Measurements from ENCODE around the gene THSD7A.

- no peak for TF ChIP-seq BCLAF1 (IDR thresholded peaks at IDR 0.05)
- TF ChIP-seq SRF (IDR thresholded peaks at IDR 0.05; ENCODE audit: low read depth, low read length), result no peak
Measured at GRCh38 chr7:11858622-11859302, 26.8 kb upstream of the THSD7A start.
